WTC11 (cell line): ENCODE measurements around the gene TEX36.

Experiments
- GTF2I ChIP-seq: fragments of 250-450 bp; sonication (Bioruptor Pico); conservative IDR thresholded peaks from 2 replicates; pipeline ENCODE4 v1.4.0; 2021; ENCODE audit warnings: mild to moderate bottlenecking
- IRF2 ChIP-seq: sonication (generic); formaldehyde crosslinking; IDR thresholded peaks from 2 replicates; pipeline ENCODE4 v1.8.0; 2022; ENCODE audit warnings: low read depth, missing genetic modification reagents, borderline replicate concordance
- JUN ChIP-seq: sonication (generic); formaldehyde crosslinking; IDR thresholded peaks from 2 replicates; pipeline ENCODE4 v1.8.0; 2023; ENCODE audit warnings: mild to moderate bottlenecking, missing genetic modification reagents
- NFE2L1 ChIP-seq: sonication (generic); formaldehyde crosslinking; IDR thresholded peaks from 2 replicates; pipeline ENCODE4 v1.8.1; 2023; ENCODE audit warnings: missing genetic modification reagents
- ZNF396 ChIP-seq: fragments of 250-450 bp; sonication (Bioruptor Pico); IDR thresholded peaks from 2 replicates; pipeline ENCODE4 v1.8.0; 2021; ENCODE audit warnings: mild to moderate bottlenecking, moderate library complexity, borderline replicate concordance
- TF ChIP-seq, protein P1 (sequence below): sonication (generic); formaldehyde crosslinking; IDR thresholded peaks from 2 replicates; pipeline ENCODE4 v1.8.0; 2022; ENCODE audit warnings: mild to moderate bottlenecking, missing genetic modification reagents
- TF ChIP-seq, protein P2 (sequence below): fragments of 200-600 bp; IDR thresholded peaks from 2 replicates; pipeline ENCODE4 v1.8.0; 2022; ENCODE audit warnings: antibody characterized with exemption
- TF ChIP-seq, protein P3 (sequence below): sonication (generic); formaldehyde crosslinking; IDR thresholded peaks from 2 replicates; pipeline ENCODE4 v1.8.1; 2022; ENCODE audit warnings: low read depth, missing genetic modification reagents, borderline replicate concordance
- TF ChIP-seq, protein P4 (sequence below): sonication (generic); formaldehyde crosslinking; IDR thresholded peaks from 2 replicates; pipeline ENCODE4 v1.8.1; 2023; ENCODE audit warnings: mild to moderate bottlenecking, missing genetic modification reagents
- TF ChIP-seq, protein P5 (sequence below): sonication (generic); formaldehyde crosslinking; IDR thresholded peaks from 2 replicates; pipeline ENCODE4 v1.8.0; 2023; ENCODE audit warnings: missing genetic modification reagents

DNA sequence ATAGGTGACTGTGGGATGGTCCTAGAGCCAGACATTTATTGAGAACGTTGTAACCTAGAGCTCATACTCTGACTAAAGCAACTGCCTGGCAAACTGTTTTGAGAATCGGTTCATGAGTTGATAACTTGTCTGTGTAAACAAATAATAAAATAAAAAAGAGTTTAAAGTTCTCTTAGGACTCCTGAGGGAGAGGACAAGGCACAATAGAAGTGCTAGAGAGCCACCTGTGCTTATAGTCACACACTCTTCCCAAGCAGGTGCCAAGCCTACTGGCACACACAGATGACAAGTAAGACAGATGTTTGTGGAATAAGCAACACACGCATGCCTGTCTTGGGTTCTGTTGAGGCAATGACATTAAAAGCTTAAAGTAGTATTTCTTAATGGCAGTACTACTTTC, 44.5 kb upstream of the TEX36 start:
- TF ChIP-seq IRF2 (CRISPR knock-in tag) (no peak), ZNF396 (CRISPR knock-in tag) (no peak), GTF2I (CRISPR knock-in tag) (no peak), NFE2L1 (no peak), JUN (CRISPR knock-in tag) (no peak)
- TF ChIP-seq, protein P1, sequence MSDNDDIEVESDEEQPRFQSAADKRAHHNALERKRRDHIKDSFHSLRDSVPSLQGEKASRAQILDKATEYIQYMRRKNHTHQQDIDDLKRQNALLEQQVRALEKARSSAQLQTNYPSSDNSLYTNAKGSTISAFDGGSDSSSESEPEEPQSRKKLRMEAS (CRISPR knock-in tag) = no peak
- TF ChIP-seq, protein P2, sequence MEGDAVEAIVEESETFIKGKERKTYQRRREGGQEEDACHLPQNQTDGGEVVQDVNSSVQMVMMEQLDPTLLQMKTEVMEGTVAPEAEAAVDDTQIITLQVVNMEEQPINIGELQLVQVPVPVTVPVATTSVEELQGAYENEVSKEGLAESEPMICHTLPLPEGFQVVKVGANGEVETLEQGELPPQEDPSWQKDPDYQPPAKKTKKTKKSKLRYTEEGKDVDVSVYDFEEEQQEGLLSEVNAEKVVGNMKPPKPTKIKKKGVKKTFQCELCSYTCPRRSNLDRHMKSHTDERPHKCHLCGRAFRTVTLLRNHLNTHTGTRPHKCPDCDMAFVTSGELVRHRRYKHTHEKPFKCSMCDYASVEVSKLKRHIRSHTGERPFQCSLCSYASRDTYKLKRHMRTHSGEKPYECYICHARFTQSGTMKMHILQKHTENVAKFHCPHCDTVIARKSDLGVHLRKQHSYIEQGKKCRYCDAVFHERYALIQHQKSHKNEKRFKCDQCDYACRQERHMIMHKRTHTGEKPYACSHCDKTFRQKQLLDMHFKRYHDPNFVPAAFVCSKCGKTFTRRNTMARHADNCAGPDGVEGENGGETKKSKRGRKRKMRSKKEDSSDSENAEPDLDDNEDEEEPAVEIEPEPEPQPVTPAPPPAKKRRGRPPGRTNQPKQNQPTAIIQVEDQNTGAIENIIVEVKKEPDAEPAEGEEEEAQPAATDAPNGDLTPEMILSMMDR = no peak
- TF ChIP-seq, protein P3, sequence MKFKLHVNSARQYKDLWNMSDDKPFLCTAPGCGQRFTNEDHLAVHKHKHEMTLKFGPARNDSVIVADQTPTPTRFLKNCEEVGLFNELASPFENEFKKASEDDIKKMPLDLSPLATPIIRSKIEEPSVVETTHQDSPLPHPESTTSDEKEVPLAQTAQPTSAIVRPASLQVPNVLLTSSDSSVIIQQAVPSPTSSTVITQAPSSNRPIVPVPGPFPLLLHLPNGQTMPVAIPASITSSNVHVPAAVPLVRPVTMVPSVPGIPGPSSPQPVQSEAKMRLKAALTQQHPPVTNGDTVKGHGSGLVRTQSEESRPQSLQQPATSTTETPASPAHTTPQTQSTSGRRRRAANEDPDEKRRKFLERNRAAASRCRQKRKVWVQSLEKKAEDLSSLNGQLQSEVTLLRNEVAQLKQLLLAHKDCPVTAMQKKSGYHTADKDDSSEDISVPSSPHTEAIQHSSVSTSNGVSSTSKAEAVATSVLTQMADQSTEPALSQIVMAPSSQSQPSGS (CRISPR knock-in tag) = no peak
- TF ChIP-seq, protein P4, sequence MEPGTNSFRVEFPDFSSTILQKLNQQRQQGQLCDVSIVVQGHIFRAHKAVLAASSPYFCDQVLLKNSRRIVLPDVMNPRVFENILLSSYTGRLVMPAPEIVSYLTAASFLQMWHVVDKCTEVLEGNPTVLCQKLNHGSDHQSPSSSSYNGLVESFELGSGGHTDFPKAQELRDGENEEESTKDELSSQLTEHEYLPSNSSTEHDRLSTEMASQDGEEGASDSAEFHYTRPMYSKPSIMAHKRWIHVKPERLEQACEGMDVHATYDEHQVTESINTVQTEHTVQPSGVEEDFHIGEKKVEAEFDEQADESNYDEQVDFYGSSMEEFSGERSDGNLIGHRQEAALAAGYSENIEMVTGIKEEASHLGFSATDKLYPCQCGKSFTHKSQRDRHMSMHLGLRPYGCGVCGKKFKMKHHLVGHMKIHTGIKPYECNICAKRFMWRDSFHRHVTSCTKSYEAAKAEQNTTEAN (CRISPR knock-in tag) = no peak
- TF ChIP-seq, protein P5, sequence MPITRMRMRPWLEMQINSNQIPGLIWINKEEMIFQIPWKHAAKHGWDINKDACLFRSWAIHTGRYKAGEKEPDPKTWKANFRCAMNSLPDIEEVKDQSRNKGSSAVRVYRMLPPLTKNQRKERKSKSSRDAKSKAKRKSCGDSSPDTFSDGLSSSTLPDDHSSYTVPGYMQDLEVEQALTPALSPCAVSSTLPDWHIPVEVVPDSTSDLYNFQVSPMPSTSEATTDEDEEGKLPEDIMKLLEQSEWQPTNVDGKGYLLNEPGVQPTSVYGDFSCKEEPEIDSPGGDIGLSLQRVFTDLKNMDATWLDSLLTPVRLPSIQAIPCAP (CRISPR knock-in tag) = no peak
